HG03571 (cell line): ENCODE data around the gene DNAJB14.
"Not testable (repeated sequence)": the region's sequence is repeated elsewhere in the genome, so short reads cannot be mapped to it uniquely, and the experiment has no call there.

Experiments used
- ATAC-seq: cut with Tn5 transposase; IDR thresholded peaks from one replicate; pipeline ENCODE4 v1.9.1; 2021; ENCODE audit not compliant: unreplicated experiment

The DNAJB14 gene

GRCh38 chr4:99946356-99947189 lies at the start of gene DNAJB14:
DNAJB14 (minus strand) TSS chr4:99946618; CDS start chr4:99946571, 47 bp downstream.
- ATAC-seq = peak; percentile 39

GRCh38 chr4:99991741-99992140 lies 45.3 kb upstream of the DNAJB14 start:
- no peak for ATAC-seq

DNA sequence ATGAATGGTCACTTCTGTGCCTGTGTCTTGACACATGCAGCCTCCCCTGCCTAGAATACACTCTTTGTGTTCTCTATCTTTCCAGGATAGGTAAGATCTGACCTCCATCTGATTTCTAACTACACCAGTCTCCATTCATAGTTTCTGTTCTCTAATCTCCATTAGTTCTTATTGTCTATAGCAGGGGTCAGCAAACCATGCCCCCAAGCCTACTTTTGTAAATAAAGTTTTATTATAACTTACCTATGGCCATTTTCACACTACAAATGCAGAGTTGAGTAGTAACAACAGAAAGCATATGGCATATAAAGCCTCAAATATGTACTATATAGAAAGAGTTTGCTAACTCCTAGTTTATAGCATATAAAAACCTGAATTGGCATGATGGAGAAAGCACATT lies 41.3 kb upstream of the DNAJB14 start:
- ATAC-seq = no peak

- no peak for ATAC-seq
Observed at GRCh38 chr4:99986792-99987191, 40.4 kb upstream of the DNAJB14 start.

GRCh38 chr4:99983289-99983943 lies 37.0 kb upstream of the DNAJB14 start:
- ATAC-seq = no peak

- ATAC-seq = no peak
Observed at GRCh38 chr4:99979872-99980271, 33.5 kb upstream of the DNAJB14 start.

GRCh38 chr4:99971453-99972111 lies 25.2 kb upstream of the DNAJB14 start:
- no peak for ATAC-seq

DNA sequence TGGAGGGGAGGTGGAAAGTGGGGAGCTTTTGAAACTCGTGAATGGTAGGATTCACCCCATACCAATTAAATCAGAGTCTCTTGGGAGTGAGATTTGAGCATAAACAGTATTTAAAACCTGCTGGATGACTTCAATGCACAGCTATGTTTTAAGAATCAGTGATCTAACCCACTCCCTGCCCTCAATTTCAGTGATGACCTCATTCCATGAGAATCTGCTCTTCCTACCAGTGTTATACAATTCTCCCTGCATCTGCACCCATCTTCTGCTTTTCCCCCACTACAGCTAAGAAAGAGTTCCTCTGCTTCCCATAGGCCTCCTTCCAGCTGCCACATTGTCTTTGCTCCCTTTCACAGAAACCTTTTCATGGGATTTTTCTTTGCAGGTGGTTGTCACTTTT lies 21.9 kb upstream of the DNAJB14 start:
- no peak for ATAC-seq

- no peak for ATAC-seq
Observed at GRCh38 chr4:99966692-99967091, 20.3 kb upstream of the DNAJB14 start.

DNA sequence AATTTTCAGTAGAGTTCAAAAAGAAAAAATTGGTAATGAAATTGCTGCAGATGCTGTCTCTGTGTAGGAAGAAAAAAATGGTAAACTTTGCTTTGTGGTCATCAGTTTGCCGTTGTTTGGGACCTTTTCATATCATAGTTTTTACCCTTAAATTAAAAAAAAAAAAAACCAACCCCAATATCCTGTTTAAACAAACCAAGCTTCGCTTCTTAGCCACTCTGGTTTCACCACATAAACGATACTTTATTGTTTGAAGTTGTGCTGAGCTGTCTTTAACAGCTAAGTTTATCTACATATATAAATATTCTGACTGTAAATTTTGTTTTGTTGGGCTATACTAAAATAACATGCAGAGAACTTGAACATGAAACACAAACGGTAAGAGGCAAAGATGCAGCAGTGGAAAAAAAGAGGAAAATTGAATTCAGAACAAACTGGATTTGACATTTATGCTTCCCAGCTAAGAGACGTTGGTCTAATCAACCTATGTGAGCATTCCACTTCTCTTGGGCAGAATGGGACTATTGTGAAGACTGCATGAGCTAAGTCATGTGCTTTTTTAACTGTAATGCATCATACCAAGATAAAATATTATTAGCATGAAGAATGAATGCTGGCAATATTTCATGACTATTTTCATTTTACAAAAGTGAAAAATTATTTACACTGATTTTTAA lies 19.4 kb upstream of the DNAJB14 start:
- ATAC-seq = no peak

DNA sequence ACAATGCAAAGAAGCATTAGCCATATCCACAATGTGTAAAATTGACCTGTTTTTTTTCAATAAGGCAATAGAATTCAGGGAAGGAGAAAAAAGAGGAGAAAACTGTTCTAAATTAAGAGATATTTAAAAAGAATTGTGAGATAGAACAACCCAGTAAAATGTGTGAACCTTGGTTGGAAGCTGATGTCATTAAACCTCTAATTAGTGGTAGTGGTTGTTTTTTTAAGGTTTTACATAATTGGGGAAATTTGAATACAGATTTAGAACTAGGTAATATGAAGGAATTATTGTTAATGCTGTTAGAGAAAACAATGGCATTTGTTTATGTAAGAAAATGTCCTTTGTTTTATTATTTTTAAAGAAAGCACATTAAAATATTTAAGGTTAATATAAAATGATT lies 18.8 kb upstream of the DNAJB14 start:
- ATAC-seq = no peak

DNA sequence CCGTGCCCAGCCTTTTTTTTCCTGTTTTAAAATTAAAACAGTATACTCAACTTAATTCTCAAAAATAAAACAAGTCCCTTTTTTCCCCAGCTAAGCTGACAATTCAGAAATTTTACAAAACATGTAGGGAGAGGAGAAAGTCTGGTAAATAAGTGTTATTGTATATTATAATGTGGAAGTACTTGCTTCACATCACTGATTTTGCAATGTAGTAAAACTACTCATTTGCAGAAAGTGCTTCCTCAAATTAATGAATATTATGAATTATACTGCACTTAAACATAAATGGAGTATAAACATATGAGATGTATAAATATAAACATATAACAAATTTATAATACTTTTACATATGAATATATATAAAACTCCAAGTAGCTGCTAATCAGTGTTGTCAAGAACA lies 15.3 kb upstream of the DNAJB14 start:
- no peak for ATAC-seq

DNA sequence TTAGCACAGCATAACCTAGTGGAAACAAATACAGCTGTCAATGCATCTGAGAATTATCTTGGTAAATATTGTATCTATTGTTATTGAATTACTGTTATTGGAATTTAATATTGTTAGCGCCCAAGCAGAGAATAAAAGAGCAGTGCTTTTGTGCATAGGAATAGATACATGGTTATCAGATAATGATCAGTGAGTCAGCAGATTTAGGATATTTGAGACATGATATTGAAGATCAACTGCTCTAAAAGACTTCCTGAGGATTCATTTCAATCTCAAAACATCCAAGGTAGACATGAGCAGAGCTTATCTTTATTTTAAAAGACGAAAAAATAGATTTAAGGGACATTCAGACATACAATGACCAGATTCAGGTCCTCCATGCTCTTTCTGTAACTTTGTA lies 14.2 kb upstream of the DNAJB14 start:
- ATAC-seq = no peak

DNA sequence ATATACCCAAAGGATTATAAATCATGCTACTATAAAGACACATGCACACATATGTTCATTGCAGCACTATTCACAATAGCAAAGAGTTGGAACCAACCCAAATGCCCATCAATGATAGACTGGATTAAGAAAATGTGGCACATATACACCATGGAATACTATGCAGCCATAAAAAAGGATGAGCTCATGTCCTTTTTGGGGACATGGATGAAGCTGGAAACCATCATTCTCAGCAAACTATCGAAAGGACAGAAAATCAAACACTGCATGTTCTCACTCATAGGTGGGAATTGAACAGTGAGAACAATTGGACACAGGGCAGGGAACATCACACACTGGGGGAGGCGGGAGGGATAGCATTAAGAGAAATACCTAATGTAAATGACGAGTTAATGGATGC lies 11.8 kb upstream of the DNAJB14 start:
- not testable (repeated sequence) for ATAC-seq

DNA sequence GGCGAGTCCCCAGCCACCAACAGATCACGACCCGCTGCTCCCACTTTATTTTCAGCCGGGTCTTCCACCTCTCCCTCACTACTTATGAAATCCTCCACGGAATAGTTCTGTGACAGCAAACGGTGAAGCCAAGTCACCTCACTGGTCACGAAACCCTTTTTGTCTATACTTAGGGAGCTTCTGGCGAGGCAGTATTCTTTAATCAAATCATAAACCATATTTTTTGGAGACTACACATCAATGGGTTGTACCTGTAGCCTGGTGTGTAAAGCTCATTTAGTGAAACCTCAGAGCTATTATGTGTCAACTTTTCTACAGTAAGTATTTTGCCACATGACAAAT lies 4.5 kb upstream of the DNAJB14 start:
- ATAC-seq = no peak

DNA sequence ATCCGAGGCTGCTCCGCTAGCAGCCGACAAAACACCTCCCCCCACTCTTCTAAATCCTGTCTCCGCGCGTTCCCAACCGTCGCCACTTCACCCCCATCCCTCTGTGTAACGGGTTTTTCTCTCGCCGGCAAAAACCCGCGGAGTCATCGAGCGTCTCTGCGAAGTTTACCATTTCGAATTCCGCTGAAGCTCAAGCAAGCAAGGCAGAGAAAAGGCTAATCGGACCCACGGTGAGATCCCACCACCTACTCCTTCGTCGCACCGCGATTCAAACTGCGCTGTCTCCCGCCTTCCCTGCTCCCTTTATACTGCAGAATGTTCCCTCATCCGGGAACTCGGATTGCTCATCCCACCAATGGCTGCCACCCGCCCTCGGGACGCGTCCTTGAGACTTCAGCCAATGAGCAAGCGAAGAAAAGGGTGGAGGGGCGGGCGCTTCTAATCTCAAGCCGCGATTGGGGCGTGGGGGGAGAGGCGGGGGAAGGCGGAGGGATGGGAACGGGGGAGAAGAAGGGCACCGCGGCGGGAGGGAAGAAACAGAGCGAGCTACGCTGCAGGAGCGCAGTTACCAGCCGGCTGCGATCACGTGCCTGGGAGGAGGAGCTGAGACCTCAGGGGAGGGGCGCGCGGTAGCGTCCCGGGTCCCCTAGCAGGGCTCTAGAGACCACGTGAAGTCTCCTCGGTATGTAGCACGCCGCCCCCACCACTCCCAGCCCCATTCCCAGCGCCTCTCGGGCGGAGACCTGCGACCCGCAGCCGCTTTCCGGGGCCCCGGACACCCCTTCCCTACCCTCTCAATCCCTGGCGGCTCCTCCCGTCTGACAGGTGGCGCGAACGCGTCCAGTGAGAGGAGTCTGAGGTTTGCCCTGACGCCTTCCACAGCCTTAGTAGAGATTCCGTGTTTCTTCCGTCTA lies 3.8 kb upstream of the DNAJB14 start, which contains the start of gene H2AZ1:
Gene H2AZ1, minus strand, starts transcription at position 277 of the 914 bp plus-strand sequence. Its CDS starts 105 bp downstream, at position 172.
- ATAC-seq = peak; percentile 58

GRCh38 chr4:99949034-99949998 lies 2.9 kb upstream of the DNAJB14 start:
- peak; percentile 25 for ATAC-seq

DNA sequence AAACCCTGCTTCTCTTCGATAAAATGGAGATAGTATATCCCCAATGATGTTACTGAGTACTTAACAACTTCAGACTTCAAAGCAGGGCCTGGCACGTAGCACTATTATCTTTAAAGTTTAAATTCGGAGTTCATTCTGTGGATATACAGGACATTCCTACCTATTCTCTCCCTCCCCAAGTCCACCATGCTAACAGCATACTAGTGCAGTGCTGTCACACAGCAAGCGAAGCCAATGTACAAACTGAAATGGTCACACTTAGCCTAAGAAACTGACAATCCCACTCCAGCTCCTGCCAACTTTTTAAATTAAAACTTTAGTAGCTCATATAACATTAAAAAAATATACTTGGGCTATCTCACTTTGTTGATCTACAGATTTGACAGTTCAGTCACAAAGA lies 1.2 kb upstream of the DNAJB14 start:
- ATAC-seq = no peak

DNA sequence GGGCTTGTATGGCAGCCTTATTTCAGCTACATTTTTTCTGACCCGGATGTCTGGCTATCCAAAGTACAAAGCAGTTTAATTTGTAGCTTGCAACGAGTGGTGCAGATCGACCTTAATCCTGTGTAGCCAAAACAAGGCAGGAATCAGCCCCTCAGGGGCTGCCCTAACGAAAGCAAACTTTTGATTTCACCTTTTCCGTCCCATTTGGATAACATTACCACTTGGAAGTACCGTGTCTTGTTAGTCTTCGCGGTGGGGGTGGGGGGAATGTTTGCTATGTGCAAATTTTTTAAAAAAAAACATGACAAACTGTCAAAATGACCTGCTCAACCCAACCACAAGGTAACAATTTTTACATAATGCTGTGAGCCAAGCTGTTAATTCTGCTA lies 766 bp upstream of the DNAJB14 start:
- no peak for ATAC-seq
